NCI-H1436 (cell line): ENCODE data around the gene ADIG.
"Not testable (repeated sequence)": the region's sequence is repeated elsewhere in the genome, so short reads cannot be mapped to it uniquely, and the experiment has no call there.

Experiments
- DNase-seq: peaks from one replicate; lab custom pipeline; 2025; lab: John Stamatoyannopoulos, UW

ADIG gene

GRCh38 chr20:38573413-38573812 lies 7.6 kb upstream of the ADIG start:
- no peak for DNase-seq

GRCh38 chr20:38579219-38579910 lies 1.6 kb upstream of the ADIG start:
- DNase-seq: no peak

GRCh38 chr20:38579921-38580320 lies 1.1 kb upstream of the ADIG start:
- DNase-seq: no peak

- DNase-seq: no peak
Measured at GRCh38 chr20:38581830-38582358, 897 bp downstream of the ADIG start.

GRCh38 chr20:38583306-38583705 lies 2.3 kb downstream of the ADIG start:
- DNase-seq: no peak

GRCh38 chr20:38584099-38584763 lies 3.2 kb downstream of the ADIG start:
- no peak for DNase-seq

- DNase-seq: no peak
Measured at GRCh38 chr20:38585404-38586180, 4.6 kb downstream of the ADIG start.

- DNase-seq: no peak
Measured at GRCh38 chr20:38586181-38586525, 5.2 kb downstream of the ADIG start.

GRCh38 chr20:38588303-38588702 lies 7.3 kb downstream of the ADIG start:
- no peak for DNase-seq

GRCh38 chr20:38589351-38589750 lies 8.4 kb downstream of the ADIG start:
- no peak for DNase-seq

GRCh38 chr20:38589967-38590675 lies 9.1 kb downstream of the ADIG start:
- no peak for DNase-seq

GRCh38 chr20:38590676-38591473 lies 9.9 kb downstream of the ADIG start:
- no peak for DNase-seq

- DNase-seq: no peak
Measured at GRCh38 chr20:38591474-38592410, 10.7 kb downstream of the ADIG start.

GRCh38 chr20:38592411-38592790 lies 11.4 kb downstream of the ADIG start:
- DNase-seq: not testable (repeated sequence)

- not testable (repeated sequence) for DNase-seq
Measured at GRCh38 chr20:38594281-38594680, 13.3 kb downstream of the ADIG start.

- not testable (repeated sequence) for DNase-seq
Measured at GRCh38 chr20:38595886-38596285, 14.9 kb downstream of the ADIG start.

- no peak for DNase-seq
Measured at GRCh38 chr20:38599410-38599882, 18.4 kb downstream of the ADIG start.

- DNase-seq: no peak
Measured at GRCh38 chr20:38600057-38600456, 19.1 kb downstream of the ADIG start.

- DNase-seq: no peak
Measured at GRCh38 chr20:38601216-38602184, 20.5 kb downstream of the ADIG start, which contains the start of gene ARHGAP40. TSS of gene ARHGAP40 (plus strand) at chr20:38601809.
